DMS 273 (cell line): Measurements from ENCODE around the gene HEXIM1.

Experiments
- DNase-seq: peaks from one replicate; lab custom pipeline; 2025; ENCODE audit not compliant: unreplicated experiment; lab: John Stamatoyannopoulos, UW

HEXIM1 gene

GRCh38 chr17:45170931-45171337, 22.7 kb downstream of the HEXIM1 start:
- peak; percentile 59 for DNase-seq

- DNase-seq = peak; percentile 81
Measured at GRCh38 chr17:45171338-45172231, 23.3 kb downstream of the HEXIM1 start.

- no peak for DNase-seq
Measured at GRCh38 chr17:45172232-45172540, 23.9 kb downstream of the HEXIM1 start.

- DNase-seq = peak; percentile 91
Measured at GRCh38 chr17:45172541-45173286, 24.4 kb downstream of the HEXIM1 start.

GRCh38 chr17:45175759-45176115, 27.5 kb downstream of the HEXIM1 start:
- no peak for DNase-seq

GRCh38 chr17:45177563-45177962, 29.3 kb downstream of the HEXIM1 start:
- DNase-seq = no peak

- no peak for DNase-seq
Measured at GRCh38 chr17:45184144-45184543, 35.9 kb downstream of the HEXIM1 start.

- no peak for DNase-seq
Measured at GRCh38 chr17:45186801-45187354, 38.6 kb downstream of the HEXIM1 start.

- no peak for DNase-seq
Measured at GRCh38 chr17:45189009-45189408, 40.7 kb downstream of the HEXIM1 start.

- no peak for DNase-seq
Measured at GRCh38 chr17:45190503-45191255, 42.4 kb downstream of the HEXIM1 start.

- no peak for DNase-seq
Measured at GRCh38 chr17:45195424-45195823, 47.1 kb downstream of the HEXIM1 start.

- DNase-seq = no peak
Measured at GRCh38 chr17:45197108-45197507, 48.8 kb downstream of the HEXIM1 start.

- DNase-seq = peak; percentile 96
Measured at GRCh38 chr17:45197555-45198334, 49.5 kb downstream of the HEXIM1 start.

GRCh38 chr17:45200701-45201100, 52.4 kb downstream of the HEXIM1 start:
- DNase-seq = peak; percentile 27

GRCh38 chr17:45201457-45201856, 53.2 kb downstream of the HEXIM1 start:
- no peak for DNase-seq
